ENCODE data around the gene SLC9C2. TPM values are rescaled to one million over a fixed set of nuclear protein-coding genes. Genes with fewer than 3 reads are reported as not detected.

SLC9C2 gene
- total RNA-seq, 1 experiment from 2014 or later: not detected

GRCh38 chr1:173503391-173503790, 99.5 kb downstream of the SLC9C2 start:
- Histone ChIP-seq H3K9me3 (ENCODE audit: control insufficient read depth, low read depth, low read length) (no peaks in the 10 kb centered on the region), H2BK15ac (ENCODE audit: low read depth, low read length) (no peak overlapping the region), H3T11ph (ENCODE audit: low read length) (no peak overlapping the region), H3K9ac (ENCODE audit: extremely low read depth, insufficient read length, low read length) (no peak overlapping the region), H2BK120ac (ENCODE audit: low read depth, low read length, poor library complexity, severe bottlenecking) (no peak overlapping the region), H4K5ac (ENCODE audit: insufficient read length, low read depth, low read length) (no peak overlapping the region), H4K8ac (replicated peaks; ENCODE audit: insufficient read length, low read depth, low read length) (no peak overlapping the region), H3K23ac (ENCODE audit: insufficient read length, low read depth, low read length) (no peak overlapping the region), H3K79me1 (ENCODE audit: insufficient read depth, low read depth, low read length, poor library complexity, severe bottlenecking) (no peaks in the 10 kb centered on the region), H2BK12ac (ENCODE audit: insufficient read length, low read depth, low read length) (no peak overlapping the region), H2BK20ac (ENCODE audit: low read depth, low read length, poor library complexity, severe bottlenecking) (no peak overlapping the region), H2AFZ (ENCODE audit: low read length) (no peak overlapping the region), H2BK5ac (ENCODE audit: insufficient read length, low read length) (no peak overlapping the region), H3K14ac (ENCODE audit: insufficient read depth, low read length) (no peak overlapping the region), H3K18ac (ENCODE audit: insufficient read length, low read depth, low read length) (no peak overlapping the region), H4K20me1 (ENCODE audit: control insufficient read depth, insufficient read depth, insufficient read length) (no peaks in the 10 kb centered on the region), H2AK5ac (ENCODE audit: insufficient read length, low read length) (no peak overlapping the region), H3K27ac (ENCODE audit: insufficient read length, low read depth, low read length) (no peak overlapping the region), H3K27me3 (ENCODE audit: insufficient read depth, low read length) (no peaks in the 10 kb centered on the region), H3K4me1 (ENCODE audit: insufficient read depth, low read length) (peaks cover 4% of the 10 kb centered on the region; the same call in 1 of the 2 replicates), H3K4me2 (ENCODE audit: insufficient read depth, insufficient read length, low read length) (no peak overlapping the region), H3K79me2 (ENCODE audit: insufficient read depth, low read length) (no peaks in the 10 kb centered on the region), H3K23me2 (ENCODE audit: insufficient read length, low read depth, low read length, poor library complexity, severe bottlenecking) (no peaks in the 10 kb centered on the region), H3K4ac (ENCODE audit: low read depth, low read length) (no peak overlapping the region), H4K91ac (ENCODE audit: insufficient read length, low read depth, low read length) (no peak overlapping the region), H3K56ac (ENCODE audit: insufficient read length, low read depth, low read length) (no peak overlapping the region)
- WGBS (ENCODE audit: extremely low coverage, insufficient read length, low lambda C conversion rate): no CpG with 5 or more reads among the region's 4 CpGs
- Mint-ChIP-seq H3K27me3 (ENCODE audit: low read depth) (no peaks in the 10 kb centered on the region), H3K9me3 (peaks cover 0 to 3% of the 10 kb centered on the region in 2 experiments; a peak in 2 of 5 replicates), H3K4me3 (no peak overlapping the region), H3K4me1 (peaks cover 20 to 21% of the 10 kb centered on the region in 2 experiments), H3K36me3 (ENCODE audit: insufficient read depth in 1 of 3, low read depth in 3 of 3) (peaks cover 0 to 6% (median 4%) of the 10 kb centered on the region in 3 experiments; a peak in 2 of 7 replicates), H3K27ac (no peak overlapping the region)
- no peak for DNase-seq
- TF ChIP-seq, protein P1, sequence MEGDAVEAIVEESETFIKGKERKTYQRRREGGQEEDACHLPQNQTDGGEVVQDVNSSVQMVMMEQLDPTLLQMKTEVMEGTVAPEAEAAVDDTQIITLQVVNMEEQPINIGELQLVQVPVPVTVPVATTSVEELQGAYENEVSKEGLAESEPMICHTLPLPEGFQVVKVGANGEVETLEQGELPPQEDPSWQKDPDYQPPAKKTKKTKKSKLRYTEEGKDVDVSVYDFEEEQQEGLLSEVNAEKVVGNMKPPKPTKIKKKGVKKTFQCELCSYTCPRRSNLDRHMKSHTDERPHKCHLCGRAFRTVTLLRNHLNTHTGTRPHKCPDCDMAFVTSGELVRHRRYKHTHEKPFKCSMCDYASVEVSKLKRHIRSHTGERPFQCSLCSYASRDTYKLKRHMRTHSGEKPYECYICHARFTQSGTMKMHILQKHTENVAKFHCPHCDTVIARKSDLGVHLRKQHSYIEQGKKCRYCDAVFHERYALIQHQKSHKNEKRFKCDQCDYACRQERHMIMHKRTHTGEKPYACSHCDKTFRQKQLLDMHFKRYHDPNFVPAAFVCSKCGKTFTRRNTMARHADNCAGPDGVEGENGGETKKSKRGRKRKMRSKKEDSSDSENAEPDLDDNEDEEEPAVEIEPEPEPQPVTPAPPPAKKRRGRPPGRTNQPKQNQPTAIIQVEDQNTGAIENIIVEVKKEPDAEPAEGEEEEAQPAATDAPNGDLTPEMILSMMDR (conservative IDR thresholded peaks at IDR 0.05): no peak
